Lung (tissue), 12 donors: Measurements from ENCODE around the gene CDK5RAP2. TPM values are rescaled to one million over a fixed set of nuclear protein-coding genes. Genes with fewer than 3 reads are reported as not detected.
A peak's percentile ranks its signal among the peaks of the same experiment; 100 is the strongest.

Experiments used
- ATAC-seq: fragments of 200-7000 bp; cut with Tn5 transposase; one replicate; pipeline ENCODE4 v1.9.1; 2020; ENCODE audit warnings: moderate number of reproducible peaks; ENCODE audit not compliant: insufficient read depth, low FRiP score
- DNase-seq, 3 donors: peaks; one replicate each; pipeline ENCODE4 v3.0.0-alpha.2; 2013 to 2017
- H3K27ac ChIP-seq, 2 donors: one replicate each; pipeline ENCODE4 v1.5.1; 2013; ENCODE audit warnings: mild to moderate bottlenecking in 2 of 2, moderate library complexity in 2 of 2, control low read depth in 1 of 2, inconsistent platforms in 1 of 2, low read depth in 1 of 2, low read length in 1 of 2
- H3K27me3 ChIP-seq, 3 donors: one replicate each; pipeline ENCODE4 v1.5.1; 2013; ENCODE audit warnings: low read length in 2 of 3; ENCODE audit not compliant: control insufficient read depth in 3 of 3, insufficient read depth in 3 of 3
- H3K36me3 ChIP-seq, 4 donors: one replicate each; pipeline ENCODE4 v1.5.1; 2013; ENCODE audit warnings: low read length in 4 of 4, mild to moderate bottlenecking in 1 of 4, moderate library complexity in 1 of 4; ENCODE audit not compliant: control insufficient read depth in 4 of 4, insufficient read depth in 4 of 4
- H3K4me1 ChIP-seq, 5 donors: one replicate each; pipeline ENCODE4 v1.5.1; 2013; ENCODE audit warnings: low read length in 5 of 5, mild to moderate bottlenecking in 2 of 5, moderate library complexity in 1 of 5; ENCODE audit not compliant: control insufficient read depth in 5 of 5, insufficient read depth in 5 of 5
- H3K4me3 ChIP-seq: one replicate; pipeline ENCODE4 v1.5.1; 2013; ENCODE audit warnings: mild to moderate bottlenecking, control low read depth, moderate library complexity
- H3K9ac ChIP-seq, 2 donors: one replicate each; pipeline ENCODE4 v1.5.1; 2013; ENCODE audit warnings: low read length in 2 of 2, control low read depth in 1 of 2; ENCODE audit not compliant: insufficient read depth in 1 of 2
- H3K9me3 ChIP-seq, 4 donors: one replicate each; pipeline ENCODE4 v1.5.1; 2013; ENCODE audit warnings: low read length in 3 of 4, mild to moderate bottlenecking in 1 of 4, moderate library complexity in 1 of 4; ENCODE audit not compliant: control insufficient read depth in 4 of 4, insufficient read depth in 3 of 4
- WGBS, 2 donors: extraction: QIAGEN DNeasy Blood & Tissue Kit; methylation state at CpG; one replicate each; pipeline ENCODE4 v1.1.7; 2013; 5-methylcytosine and 5-hydroxymethylcytosine counted together
- polyA plus RNA-seq, 2 donors: library from polyadenylated mRNA; stranded (reverse); fragments of 200-250 nt; gene quantifications; one replicate each; pipeline ENCODE4 v1.2.1, GENCODE V29; 2013
- total RNA-seq, 2 donors: library from RNA; depleted of rRNA in 1 of 2; stranded (reverse); fragments of >200 nt in 1 of 2; gene quantifications; one replicate each; pipeline ENCODE4 v1.2.1, GENCODE V29; 2014 to 2021
- TF ChIP-seq, protein P1 (sequence below): IDR thresholded peaks from 2 replicates; pipeline ENCODE4 v1.5.1; 2012; ENCODE audit warnings: mild to moderate bottlenecking; ENCODE audit errors: control extremely low read depth, extremely low read depth
- donor health status: control.
- donor health status: control.
- donor health status: Bipolar disorder and iron deficiency.
- donor health status: healthy.
- donor health status: DM: yes; HTN: yes; CAD: no.

CDK5RAP2 gene
- total and polyA plus RNA-seq, 4 donors, result 25.6 to 65.7 (median 35.9) TPM

DNA sequence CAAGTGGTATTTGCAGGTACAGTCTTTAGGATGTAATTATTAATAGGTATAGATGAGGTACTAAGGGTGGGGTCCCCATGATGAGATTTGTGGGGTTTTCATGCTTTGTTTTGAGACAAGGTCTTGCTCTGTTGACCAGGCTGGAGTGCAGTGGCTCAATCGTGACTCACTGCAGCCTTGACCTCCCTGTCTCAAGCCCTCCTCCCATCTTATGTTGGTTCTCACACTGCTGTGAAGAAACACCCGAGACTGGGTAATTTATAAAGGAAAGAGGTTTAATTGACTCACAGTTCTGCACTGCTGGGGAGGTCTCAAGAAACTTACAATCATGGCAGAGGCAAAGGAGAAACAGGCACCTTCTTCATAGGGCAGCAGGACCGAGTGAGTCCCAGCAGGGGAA, 217.5 kb downstream of the CDK5RAP2 start:
- ATAC-seq (no peak), DNase-seq (no peak)
- Histone ChIP-seq H3K36me3 (no peaks in the 10 kb centered on the region), H3K4me3 (no peak overlapping the region), H3K27ac (no peak overlapping the region), H3K27me3 (no peaks in the 10 kb centered on the region), H3K9ac (no peak overlapping the region), H3K4me1 (peaks cover 0 to 14% (median 0%) of the 10 kb centered on the region in 5 donors), H3K9me3 (no peaks in the 10 kb centered on the region)
- TF ChIP-seq, protein P1, sequence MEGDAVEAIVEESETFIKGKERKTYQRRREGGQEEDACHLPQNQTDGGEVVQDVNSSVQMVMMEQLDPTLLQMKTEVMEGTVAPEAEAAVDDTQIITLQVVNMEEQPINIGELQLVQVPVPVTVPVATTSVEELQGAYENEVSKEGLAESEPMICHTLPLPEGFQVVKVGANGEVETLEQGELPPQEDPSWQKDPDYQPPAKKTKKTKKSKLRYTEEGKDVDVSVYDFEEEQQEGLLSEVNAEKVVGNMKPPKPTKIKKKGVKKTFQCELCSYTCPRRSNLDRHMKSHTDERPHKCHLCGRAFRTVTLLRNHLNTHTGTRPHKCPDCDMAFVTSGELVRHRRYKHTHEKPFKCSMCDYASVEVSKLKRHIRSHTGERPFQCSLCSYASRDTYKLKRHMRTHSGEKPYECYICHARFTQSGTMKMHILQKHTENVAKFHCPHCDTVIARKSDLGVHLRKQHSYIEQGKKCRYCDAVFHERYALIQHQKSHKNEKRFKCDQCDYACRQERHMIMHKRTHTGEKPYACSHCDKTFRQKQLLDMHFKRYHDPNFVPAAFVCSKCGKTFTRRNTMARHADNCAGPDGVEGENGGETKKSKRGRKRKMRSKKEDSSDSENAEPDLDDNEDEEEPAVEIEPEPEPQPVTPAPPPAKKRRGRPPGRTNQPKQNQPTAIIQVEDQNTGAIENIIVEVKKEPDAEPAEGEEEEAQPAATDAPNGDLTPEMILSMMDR, result no peak
- WGBS, 2 donors, result 78 to 79% methylated on average over 3 of the region's 3 CpGs

GRCh38 chr9:120361551-120361950, 218.4 kb downstream of the CDK5RAP2 start:
- TF ChIP-seq, protein P1, result no peak
- ATAC-seq (no peak), DNase-seq (no peak)
- no peak overlapping the region for H3K4me3 ChIP-seq
- H3K4me1 ChIP-seq, result peaks cover 0 to 14% (median 0%) of the 10 kb centered on the region in 5 donors
- H3K9ac ChIP-seq, result no peak overlapping the region
- WGBS, 2 donors, result 94% methylated on average over 4 of the region's 4 CpGs
- H3K36me3 ChIP-seq, result no peaks in the 10 kb centered on the region
- no peaks in the 10 kb centered on the region for H3K9me3 ChIP-seq
- H3K27ac ChIP-seq, result no peak overlapping the region
- H3K27me3 ChIP-seq, result no peaks in the 10 kb centered on the region

DNA sequence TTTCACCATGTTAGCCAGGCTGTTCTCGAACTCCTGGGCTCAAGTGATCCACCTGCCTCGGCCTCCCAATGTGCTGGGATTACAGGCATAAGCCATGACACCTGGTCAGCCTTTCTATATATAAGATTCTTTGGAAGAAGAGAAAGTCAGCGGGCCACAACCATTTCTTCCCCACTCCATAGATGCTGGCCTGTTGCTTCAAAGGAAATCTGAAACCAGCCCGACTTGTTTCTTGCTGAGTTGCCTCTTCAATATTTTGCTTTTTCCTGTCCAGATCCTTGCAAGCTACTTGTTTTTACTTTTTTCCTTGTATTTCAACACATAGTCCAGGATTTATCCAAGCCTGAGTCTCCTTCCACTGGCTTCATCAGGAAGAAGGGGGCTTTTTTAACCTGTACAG, 219.5 kb downstream of the CDK5RAP2 start:
- peaks cover 0 to 14% (median 0%) of the 10 kb centered on the region in 5 donors for H3K4me1 ChIP-seq
- DNase-seq, result peak in 1 of 3 donors; percentile 60
- no peak overlapping the region for H3K9ac ChIP-seq
- no peaks in the 10 kb centered on the region for H3K9me3 ChIP-seq
- H3K27me3 ChIP-seq, result no peaks in the 10 kb centered on the region
- H3K36me3 ChIP-seq, result no peaks in the 10 kb centered on the region
- H3K4me3 ChIP-seq, result no peak overlapping the region
- WGBS, 2 donors, result 84 to 93% methylated on average over 4 of the region's 4 CpGs
- ATAC-seq, result no peak
- TF ChIP-seq, protein P1, result no peak
- no peak overlapping the region for H3K27ac ChIP-seq

DNA sequence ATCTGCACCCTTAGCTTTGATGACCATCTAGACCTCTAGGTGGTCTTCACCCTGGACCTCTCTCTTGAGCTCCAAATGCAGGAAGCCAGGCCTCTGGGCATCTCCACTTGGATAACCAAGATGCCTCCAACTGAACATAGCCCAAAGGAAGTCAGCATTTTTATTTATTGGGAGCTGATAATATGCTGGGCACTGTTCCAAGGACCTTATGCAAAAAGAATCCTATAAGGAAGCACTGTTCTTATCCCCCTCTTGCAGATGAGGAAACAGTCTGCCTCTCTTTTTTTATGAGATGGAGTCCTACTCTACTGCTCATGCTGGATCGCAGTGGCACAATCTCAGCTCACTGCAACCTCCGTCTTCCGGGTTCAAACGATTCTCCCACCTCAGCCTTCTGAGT, 219.9 kb downstream of the CDK5RAP2 start:
- DNase-seq (peak in 2 of 3 donors; percentile 63 to 89), ATAC-seq (no peak)
- no peak overlapping the region for H3K9ac ChIP-seq
- no peaks in the 10 kb centered on the region for H3K27me3 ChIP-seq
- H3K4me3 ChIP-seq, result no peak overlapping the region
- 83 to 88% methylated on average over 4 of the region's 4 CpGs for WGBS, 2 donors
- no peaks in the 10 kb centered on the region for H3K36me3 ChIP-seq
- no peak overlapping the region for H3K27ac ChIP-seq
- TF ChIP-seq, protein P1, result no peak
- no peaks in the 10 kb centered on the region for H3K9me3 ChIP-seq
- peaks cover 0 to 14% (median 0%) of the 10 kb centered on the region in 5 donors for H3K4me1 ChIP-seq
